ENCODE results near the gene TRPM8. TPM values are rescaled to one million over a fixed set of nuclear protein-coding genes. Genes with fewer than 3 reads are reported as not detected.

The TRPM8 gene
- total and polyA plus RNA-seq, 12 donors = not detected

GRCh38 chr2:234001380-234002160 is 84.4 kb downstream of the TRPM8 start:
- WGBS, 2 donors = 76% methylated on average over 8 of the region's 8 CpGs
- no peak overlapping the region for H3K4me3 ChIP-seq
- TF ChIP-seq, protein P1, sequence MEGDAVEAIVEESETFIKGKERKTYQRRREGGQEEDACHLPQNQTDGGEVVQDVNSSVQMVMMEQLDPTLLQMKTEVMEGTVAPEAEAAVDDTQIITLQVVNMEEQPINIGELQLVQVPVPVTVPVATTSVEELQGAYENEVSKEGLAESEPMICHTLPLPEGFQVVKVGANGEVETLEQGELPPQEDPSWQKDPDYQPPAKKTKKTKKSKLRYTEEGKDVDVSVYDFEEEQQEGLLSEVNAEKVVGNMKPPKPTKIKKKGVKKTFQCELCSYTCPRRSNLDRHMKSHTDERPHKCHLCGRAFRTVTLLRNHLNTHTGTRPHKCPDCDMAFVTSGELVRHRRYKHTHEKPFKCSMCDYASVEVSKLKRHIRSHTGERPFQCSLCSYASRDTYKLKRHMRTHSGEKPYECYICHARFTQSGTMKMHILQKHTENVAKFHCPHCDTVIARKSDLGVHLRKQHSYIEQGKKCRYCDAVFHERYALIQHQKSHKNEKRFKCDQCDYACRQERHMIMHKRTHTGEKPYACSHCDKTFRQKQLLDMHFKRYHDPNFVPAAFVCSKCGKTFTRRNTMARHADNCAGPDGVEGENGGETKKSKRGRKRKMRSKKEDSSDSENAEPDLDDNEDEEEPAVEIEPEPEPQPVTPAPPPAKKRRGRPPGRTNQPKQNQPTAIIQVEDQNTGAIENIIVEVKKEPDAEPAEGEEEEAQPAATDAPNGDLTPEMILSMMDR (IDR thresholded peaks at IDR 0.05) = no peak
- no peak for DNase-seq
- ATAC-seq = no peak
- no peaks in the 10 kb centered on the region for H3K4me1 ChIP-seq
- intact Hi-C loops (cut with DNase I) = no loop called here
- H3K9me3 ChIP-seq = no peaks in the 10 kb centered on the region
- H3K27ac ChIP-seq = no peak overlapping the region
- no peaks in the 10 kb centered on the region for H3K36me3 ChIP-seq
- H3K27me3 ChIP-seq = peaks cover 0 to 45% (median 12%) of the 10 kb centered on the region in 7 donors

DNA sequence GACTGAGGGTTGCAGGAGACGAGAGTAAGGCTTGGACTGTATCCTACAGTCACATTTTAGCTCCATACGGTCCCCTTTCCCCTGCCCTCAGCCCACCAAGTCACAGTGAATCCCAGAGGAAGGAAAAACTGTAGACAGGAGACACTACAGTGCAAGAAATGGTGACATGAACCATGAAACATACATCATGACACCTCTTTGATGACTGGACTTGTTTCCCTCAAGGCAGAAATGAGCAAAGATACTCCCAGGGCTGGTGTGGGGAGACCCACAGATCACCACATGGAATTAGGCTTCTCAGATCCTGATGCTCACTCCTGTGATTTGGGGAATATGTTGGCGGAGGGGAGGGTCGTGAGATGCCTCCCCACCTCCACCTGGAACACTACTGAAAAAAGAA is 85.1 kb downstream of the TRPM8 start:
- TF ChIP-seq, protein P1 (IDR thresholded peaks at IDR 0.05) = no peak
- DNase-seq (no peak), ATAC-seq (no peak)
- Histone ChIP-seq H3K27me3 (peaks cover 0 to 43% (median 12%) of the 10 kb centered on the region in 7 donors), H3K9me3 (no peaks in the 10 kb centered on the region), H3K27ac (no peak overlapping the region), H3K4me1 (no peaks in the 10 kb centered on the region), H3K36me3 (no peaks in the 10 kb centered on the region), H3K4me3 (no peak overlapping the region)
- intact Hi-C loops (cut with DNase I) = no loop called here
- WGBS, 2 donors = 81 to 82% methylated on average over 4 of the region's 4 CpGs

DNA sequence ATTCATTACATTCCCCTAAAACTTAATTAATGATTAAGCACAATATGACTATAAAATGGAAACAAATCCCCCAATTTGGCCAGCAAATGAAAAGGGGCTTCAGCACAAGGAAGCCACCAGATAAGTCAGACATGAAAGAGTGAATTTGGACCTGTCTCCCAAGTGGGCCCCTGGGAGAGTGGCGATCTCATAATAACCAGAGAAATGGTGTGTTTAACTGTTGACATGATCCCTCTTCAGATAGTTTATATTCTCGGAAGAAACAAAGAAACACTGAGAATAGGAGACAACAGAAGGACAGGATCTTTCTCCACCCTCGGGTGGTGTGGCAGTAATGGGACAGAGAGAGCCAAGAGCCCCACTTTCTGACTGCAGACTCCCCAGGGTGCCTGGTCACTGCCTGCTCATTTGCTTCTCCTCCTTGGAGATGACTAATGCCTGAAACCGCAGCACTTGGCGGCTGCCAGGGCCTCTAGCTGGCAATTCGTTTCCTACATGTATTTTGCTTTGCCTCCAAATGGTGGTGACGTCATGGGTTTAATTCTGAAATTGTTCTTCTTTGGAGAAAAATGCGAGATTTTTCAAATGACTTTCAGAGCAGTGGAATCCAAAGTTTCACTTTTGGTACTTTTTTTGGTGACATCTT is 86.9 kb downstream of the TRPM8 start:
- H3K27me3 ChIP-seq = peaks cover 0 to 39% (median 14%) of the 10 kb centered on the region in 7 donors
- TF ChIP-seq, protein P1 (IDR thresholded peaks at IDR 0.05) = no peak
- no peaks in the 10 kb centered on the region for H3K4me1 ChIP-seq
- ATAC-seq (peak in 1 of 8 donors; percentile 38), DNase-seq (peak in 1 of 2 donors; percentile 12)
- no peaks in the 10 kb centered on the region for H3K9me3 ChIP-seq
- intact Hi-C loops (cut with DNase I) = no loop called here
- no peak overlapping the region for H3K27ac ChIP-seq
- 37 to 44% methylated on average over 8 of the region's 8 CpGs for WGBS, 2 donors
- H3K36me3 ChIP-seq = no peaks in the 10 kb centered on the region
- no peak overlapping the region for H3K4me3 ChIP-seq

- Histone ChIP-seq H3K4me1 (no peaks in the 10 kb centered on the region), H3K36me3 (no peaks in the 10 kb centered on the region), H3K4me3 (no peak overlapping the region), H3K9me3 (no peaks in the 10 kb centered on the region), H3K27me3 (peaks cover 0 to 42% (median 13%) of the 10 kb centered on the region in 7 donors), H3K27ac (no peak overlapping the region)
- TF ChIP-seq, protein P1 (IDR thresholded peaks at IDR 0.05) = no peak
- WGBS, 2 donors = 68% methylated on average over 2 of the region's 2 CpGs
- intact Hi-C loops (cut with DNase I) = no loop called here
- no peak for DNase-seq
- no peak for ATAC-seq
Measured at GRCh38 chr2:234005126-234005525, 88.0 kb downstream of the TRPM8 start.

All from heart right ventricle (tissue), 16 donors.